HG02571 (cell line): ENCODE results near the gene FAR1.

Experiments used
- ATAC-seq: cut with Tn5 transposase; IDR thresholded peaks from one replicate; pipeline ENCODE4 v1.9.1; 2021; ENCODE audit warnings: mild to moderate bottlenecking, moderate library complexity; ENCODE audit not compliant: unreplicated experiment

FAR1 gene

GRCh38 chr11:13669544-13670488, 1.3 kb downstream of the FAR1 start:
- ATAC-seq, result no peak

- no peak for ATAC-seq
Observed at GRCh38 chr11:13672576-13673210, 4.2 kb downstream of the FAR1 start.

GRCh38 chr11:13674799-13675509, 6.5 kb downstream of the FAR1 start:
- no peak for ATAC-seq

DNA sequence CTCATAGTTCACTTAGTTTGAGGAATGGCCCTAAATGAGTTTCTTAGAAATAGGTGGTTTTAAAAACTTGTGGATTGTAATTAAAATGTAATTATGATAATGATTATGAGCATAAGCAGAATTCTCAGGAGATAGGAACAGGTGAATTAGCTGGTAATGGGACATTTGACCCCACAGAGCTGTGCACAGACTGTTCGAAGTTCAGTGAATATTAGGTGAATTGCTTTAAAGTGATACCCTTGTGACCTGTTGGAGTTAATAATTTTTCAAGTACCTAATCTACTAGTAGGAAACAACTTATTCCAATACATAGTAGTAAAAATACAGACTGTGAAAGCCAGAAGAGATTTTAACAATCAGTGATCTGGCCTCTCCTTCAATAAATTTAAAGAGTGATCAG, 8.1 kb downstream of the FAR1 start:
- no peak for ATAC-seq

DNA sequence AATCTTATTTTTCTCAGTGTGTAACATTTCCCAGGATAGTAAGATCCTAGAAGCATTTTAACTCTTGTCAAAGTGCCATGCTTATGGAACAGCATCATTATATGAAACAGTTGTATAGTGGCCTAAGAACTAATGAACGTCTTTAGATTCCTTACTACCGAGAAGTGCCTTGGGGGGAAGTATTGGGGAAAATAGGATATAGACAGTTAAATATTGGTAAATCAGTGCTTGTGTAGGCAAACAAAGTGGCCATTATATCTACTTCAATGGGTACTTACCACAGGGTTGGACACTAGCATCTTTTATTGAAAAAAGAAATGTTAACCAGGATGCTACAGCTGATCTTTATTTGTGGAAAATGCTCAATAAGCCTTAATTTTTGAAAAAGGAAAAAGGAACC, 11.3 kb downstream of the FAR1 start:
- no peak for ATAC-seq

DNA sequence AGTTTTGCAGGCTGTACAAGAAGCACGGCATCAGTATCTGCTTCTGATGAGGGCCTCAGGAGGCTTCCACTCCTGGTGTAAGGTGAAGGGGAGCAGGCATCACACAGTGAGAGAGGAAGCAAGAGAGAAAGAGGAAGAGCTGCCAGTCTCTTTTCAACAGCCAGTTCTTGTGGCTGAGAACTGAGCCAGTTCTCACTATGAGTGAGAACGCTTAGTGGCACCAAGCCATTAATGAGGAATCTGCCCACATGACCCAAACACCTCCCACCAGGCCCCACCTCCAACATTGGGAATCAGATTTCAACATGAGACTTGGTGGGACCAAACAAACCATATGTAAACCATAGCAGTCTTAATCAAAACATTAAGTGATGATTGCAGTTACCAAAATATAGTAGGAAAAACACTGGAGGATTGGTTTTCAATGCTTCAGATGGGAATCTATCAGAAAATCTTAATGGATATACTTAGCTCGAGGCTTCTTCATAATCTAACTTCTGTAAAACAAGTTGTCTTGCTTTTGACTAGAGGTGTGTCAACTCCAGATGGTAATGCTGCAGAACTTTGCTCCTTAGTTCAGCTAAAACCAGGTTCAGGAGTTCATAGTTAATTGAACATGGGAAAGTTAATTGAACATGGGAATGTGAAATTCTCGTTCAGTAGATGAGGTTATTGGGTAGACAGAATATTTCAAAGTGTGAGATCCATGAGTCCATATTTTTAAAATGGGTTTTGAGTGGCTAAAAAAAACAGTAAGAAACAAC, 12.2 kb downstream of the FAR1 start:
- ATAC-seq, result peak; percentile 73

GRCh38 chr11:13681446-13681845, 13.0 kb downstream of the FAR1 start:
- ATAC-seq, result no peak

- no peak for ATAC-seq
Observed at GRCh38 chr11:13682212-13682611, 13.7 kb downstream of the FAR1 start.

DNA sequence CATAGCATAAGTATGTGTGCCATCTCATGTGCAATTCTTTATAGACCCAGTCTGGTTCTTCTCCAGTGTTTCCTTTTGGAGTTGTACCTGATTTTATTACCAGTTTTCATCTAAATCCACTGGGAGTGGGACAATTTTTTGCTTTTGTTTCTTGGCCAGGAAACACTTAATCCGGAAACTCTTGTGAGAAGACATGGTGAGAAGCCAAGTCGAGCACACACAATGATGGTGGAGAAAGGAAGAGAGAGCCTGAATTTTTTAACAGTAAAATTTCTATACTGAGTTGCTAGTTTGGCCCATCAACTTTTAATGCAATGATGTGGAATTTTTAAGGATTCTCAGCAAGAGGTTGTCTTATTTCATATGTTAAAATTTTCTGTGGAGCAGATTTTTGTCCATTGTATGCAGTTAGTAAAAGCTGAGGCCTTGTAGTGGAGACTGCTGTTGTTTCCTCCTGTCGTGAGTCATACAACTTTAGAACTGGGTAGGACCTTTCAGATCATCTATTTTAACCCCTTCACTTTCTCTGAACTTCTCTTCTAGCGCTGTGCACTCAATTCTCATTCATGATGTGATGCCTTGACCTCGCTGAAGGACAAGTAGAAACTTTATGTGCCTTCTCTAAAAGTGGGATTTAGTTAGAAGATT, 17.1 kb downstream of the FAR1 start:
- ATAC-seq, result no peak

DNA sequence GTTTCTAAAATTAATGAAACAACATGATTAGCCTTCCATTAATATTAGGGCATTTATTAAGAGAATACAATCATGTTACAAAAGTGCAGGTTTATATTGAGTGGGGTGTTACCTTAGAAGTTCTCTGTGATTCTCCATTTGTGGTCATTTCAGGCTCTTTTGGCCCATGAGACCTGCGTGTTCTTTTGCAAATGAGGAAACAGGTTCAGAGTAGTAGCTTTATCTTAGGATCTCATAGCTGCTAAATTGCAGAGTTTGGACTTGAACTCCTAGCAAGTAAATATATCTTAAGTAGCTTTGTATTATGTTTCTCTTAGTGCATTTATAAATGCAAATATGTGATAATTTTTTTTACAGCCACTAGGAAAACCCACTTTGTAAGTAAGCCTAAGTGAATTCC, 18.3 kb downstream of the FAR1 start:
- no peak for ATAC-seq

GRCh38 chr11:13687271-13687670, 18.8 kb downstream of the FAR1 start:
- ATAC-seq, result no peak

DNA sequence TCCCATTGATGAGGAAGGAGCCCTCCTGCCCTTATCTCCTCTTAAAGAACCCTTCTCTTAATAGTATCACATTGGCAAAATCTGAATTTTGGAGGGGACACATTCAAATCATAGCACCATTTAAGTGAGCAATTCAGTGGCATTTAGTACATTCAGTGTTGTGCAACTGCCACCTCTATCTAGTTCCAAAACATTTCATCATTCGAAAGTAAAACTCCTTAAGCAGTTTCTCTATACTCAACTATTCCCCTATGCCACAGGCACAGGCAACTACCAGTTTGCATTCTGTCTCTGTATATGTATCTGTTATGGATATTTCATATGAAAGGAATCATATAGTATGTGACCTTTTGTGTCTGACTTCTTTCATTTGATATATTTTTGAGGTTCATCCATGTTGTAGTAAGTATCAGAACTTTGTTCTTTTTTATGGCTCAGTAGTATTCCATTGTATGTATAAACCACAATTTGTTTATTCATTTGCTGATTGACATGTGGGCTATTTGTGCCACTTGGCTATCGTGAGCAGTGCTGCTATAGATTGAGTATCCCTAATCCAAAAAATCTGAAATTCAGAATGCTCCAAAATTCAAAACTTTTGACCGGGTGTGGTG, 22.9 kb downstream of the FAR1 start:
- ATAC-seq, result no peak

GRCh38 chr11:13692172-13692571, 23.7 kb downstream of the FAR1 start:
- no peak for ATAC-seq

DNA sequence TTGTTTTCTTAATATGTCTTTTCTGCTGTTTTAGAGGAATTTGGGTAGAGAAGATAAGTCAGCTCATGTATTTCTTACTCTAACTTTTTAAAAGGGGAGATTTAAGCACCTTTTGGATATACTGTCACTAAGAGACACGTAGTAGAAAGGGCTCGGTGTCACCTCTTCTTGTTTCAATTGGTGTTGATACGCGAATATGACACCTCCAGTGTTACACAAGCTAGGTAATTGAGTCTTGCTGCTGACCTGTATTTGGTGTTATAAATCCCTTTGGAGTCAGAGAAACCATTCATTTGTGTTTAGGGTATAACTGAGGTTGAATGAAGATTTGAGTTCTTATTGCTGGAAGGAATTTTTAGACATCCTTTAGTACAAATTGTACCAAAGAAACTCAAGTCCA, 25.6 kb downstream of the FAR1 start:
- ATAC-seq, result no peak

DNA sequence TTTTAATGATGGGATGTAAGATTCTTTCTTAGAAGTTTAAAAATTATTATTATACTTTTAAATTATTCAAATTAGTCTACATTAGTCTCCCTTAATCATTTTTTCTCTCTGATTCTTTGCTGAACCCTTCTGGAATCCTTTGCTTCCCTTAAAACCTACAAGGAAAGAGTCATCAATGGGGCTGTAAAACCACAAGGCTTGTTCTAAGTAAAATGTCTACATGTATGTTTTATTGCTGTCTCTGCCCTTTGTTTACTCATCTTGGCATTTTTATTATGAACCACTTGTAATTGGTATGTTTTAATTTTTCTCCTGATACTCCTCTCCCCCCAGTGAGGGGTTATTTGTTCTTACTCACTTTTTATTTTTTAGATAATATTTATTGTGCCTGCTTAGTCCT, 27.4 kb downstream of the FAR1 start:
- ATAC-seq, result no peak

GRCh38 chr11:13697710-13698109, 29.2 kb downstream of the FAR1 start:
- no peak for ATAC-seq

DNA sequence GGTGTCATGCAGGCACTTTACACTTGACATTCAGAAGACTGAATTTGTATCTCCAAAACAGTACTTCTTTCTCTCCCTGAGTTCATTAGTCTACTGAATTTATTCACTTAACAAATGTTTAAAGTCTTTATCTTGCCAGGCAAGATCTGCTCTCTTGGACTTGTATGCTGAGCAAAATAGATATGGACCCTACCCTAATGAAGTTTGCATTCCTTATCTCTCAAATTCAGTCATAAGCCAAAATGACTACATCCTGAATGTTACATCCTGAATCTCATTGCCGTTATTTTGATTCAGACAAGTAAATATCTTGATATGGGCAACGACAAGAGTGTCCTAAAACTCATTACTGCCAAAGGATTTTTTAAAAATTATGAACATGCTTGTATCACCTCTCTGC, 29.7 kb downstream of the FAR1 start:
- ATAC-seq, result no peak

DNA sequence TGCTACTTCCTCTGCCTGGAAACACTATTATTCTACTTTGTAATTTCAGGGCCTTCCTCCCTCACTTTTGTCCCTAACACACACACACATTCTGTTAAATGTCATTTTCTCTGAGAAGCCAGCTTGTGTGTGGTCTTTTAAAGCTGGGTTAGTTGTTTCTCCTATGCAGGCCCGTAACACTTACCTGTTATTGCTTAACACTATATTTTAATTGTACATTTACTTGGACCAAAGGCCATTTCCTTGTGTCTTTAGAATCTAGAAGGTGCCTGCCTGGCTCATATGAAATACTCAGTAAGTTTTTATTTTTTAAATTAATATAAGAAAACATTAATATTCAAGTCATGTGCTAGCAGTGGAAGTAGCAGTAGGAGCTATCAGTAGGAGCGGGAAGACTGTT, 30.6 kb downstream of the FAR1 start:
- ATAC-seq, result no peak

DNA sequence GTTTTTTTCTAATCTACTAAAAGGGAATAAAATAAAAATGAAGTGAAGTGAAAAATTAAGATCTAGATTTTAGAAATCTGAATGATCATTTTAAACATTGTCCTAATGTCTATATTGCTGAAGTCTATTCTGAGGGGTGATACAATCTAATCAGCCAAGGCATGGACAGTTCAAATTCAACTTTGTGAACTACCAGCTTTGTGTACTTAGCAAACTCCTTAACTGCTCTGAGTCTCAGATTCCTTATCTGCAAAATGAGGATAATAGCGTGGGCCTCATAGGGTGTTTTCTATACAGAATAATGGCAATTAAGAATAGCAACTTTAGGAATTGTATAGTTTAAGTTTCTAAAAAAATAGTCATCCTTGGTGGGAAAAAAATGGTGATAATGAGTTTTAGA, 31.4 kb downstream of the FAR1 start:
- no peak for ATAC-seq

DNA sequence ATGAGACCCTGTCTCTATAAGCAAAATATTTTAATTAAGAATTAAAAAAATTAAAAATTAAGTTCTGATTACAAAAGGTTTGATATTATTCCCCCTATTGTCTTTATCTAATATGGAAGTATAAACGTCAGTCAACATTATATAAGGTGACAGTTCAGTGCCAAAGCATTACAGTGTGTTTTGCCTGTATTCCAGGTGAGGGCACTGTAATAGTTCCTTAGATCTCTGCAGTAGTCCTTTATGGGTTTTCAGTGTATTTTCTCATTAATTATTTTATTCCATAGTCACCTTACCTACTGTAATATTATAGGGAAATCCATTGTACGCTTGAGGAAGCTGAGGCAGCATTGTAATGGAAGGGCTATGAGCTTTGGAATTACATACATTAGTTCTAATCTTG, 33.0 kb downstream of the FAR1 start:
- no peak for ATAC-seq
